ENCODE data around the gene BRINP3. TPM values are rescaled to one million over a fixed set of nuclear protein-coding genes. Genes with fewer than 3 reads are reported as not detected.
A peak's percentile ranks its signal among the peaks of the same experiment; 100 is the strongest.

BRINP3 gene
- total RNA-seq, 2 donors from 2014 or later: 3.0 to 17.0 TPM

GRCh38 chr1:190475421-190476141, 2.1 kb downstream of the BRINP3 start:
- TF ChIP-seq POLR2A (IDR thresholded peaks at IDR 0.05) (no peak), POLR2AphosphoS5 (IDR thresholded peaks at IDR 0.05) (no peak), CTCF (IDR thresholded peaks at IDR 0.05) (no peak)
- Histone ChIP-seq H3K27ac (peak overlapping the region; percentile 52 to 55), H3K4me3 (peak overlapping the region; percentile 25 to 34), H3K36me3 (no peaks in the 10 kb centered on the region), H3K4me1 (replicated peaks) (no peaks in the 10 kb centered on the region), H3K9me3 (no peaks in the 10 kb centered on the region), H3K27me3 (replicated peaks; ENCODE audit: insufficient read depth) (no peaks in the 10 kb centered on the region)
- WGBS: 2% methylated on average over 27 of the region's 27 CpGs
- no peak for DNase-seq (ENCODE audit: low spot score)
- intact Hi-C loops (cut with DNase I): no loop called here

- intact Hi-C loops (cut with DNase I): no loop called here
- no peak for TF ChIP-seq CTCF (IDR thresholded peaks at IDR 0.05)
- no peak for TF ChIP-seq POLR2AphosphoS5 (IDR thresholded peaks at IDR 0.05)
- TF ChIP-seq POLR2A (IDR thresholded peaks at IDR 0.05): no peak
- Histone ChIP-seq H3K36me3 (no peaks in the 10 kb centered on the region), H3K4me1 (replicated peaks) (no peaks in the 10 kb centered on the region), H3K9me3 (no peaks in the 10 kb centered on the region), H3K27me3 (replicated peaks; ENCODE audit: insufficient read depth) (no peaks in the 10 kb centered on the region), H3K4me3 (peak overlapping the region; percentile 25 to 34), H3K27ac (peak overlapping the region; percentile 52 to 55)
- DNase-seq (ENCODE audit: low spot score): no peak
- WGBS: 16% methylated on average over 13 of the region's 13 CpGs
Observed at GRCh38 chr1:190474650-190475211, 2.9 kb downstream of the BRINP3 start.

GRCh38 chr1:190474010-190474409, 3.7 kb downstream of the BRINP3 start:
- H3K4me1 ChIP-seq (replicated peaks): no peaks in the 10 kb centered on the region
- no peaks in the 10 kb centered on the region for H3K36me3 ChIP-seq
- peak overlapping the region in 1 of 2 donors; percentile 52 for H3K27ac ChIP-seq
- DNase-seq (ENCODE audit: low spot score): no peak
- WGBS: 77% methylated on average over 2 of the region's 2 CpGs
- TF ChIP-seq POLR2A (IDR thresholded peaks at IDR 0.05) (no peak), CTCF (IDR thresholded peaks at IDR 0.05) (no peak), POLR2AphosphoS5 (IDR thresholded peaks at IDR 0.05) (no peak)
- peak overlapping the region; percentile 25 to 34 for H3K4me3 ChIP-seq
- no peaks in the 10 kb centered on the region for H3K9me3 ChIP-seq
- H3K27me3 ChIP-seq (replicated peaks; ENCODE audit: insufficient read depth): no peaks in the 10 kb centered on the region
- intact Hi-C loops (cut with DNase I): no loop called here

GRCh38 chr1:190472494-190472893, 5.2 kb downstream of the BRINP3 start:
- no peak for DNase-seq (ENCODE audit: low spot score)
- no peak for TF ChIP-seq POLR2A (IDR thresholded peaks at IDR 0.05)
- no peak for TF ChIP-seq POLR2AphosphoS5 (IDR thresholded peaks at IDR 0.05)
- no peak for TF ChIP-seq CTCF (IDR thresholded peaks at IDR 0.05)
- Histone ChIP-seq H3K27ac (no peak overlapping the region), H3K9me3 (no peaks in the 10 kb centered on the region), H3K4me1 (replicated peaks) (no peaks in the 10 kb centered on the region), H3K4me3 (no peak overlapping the region), H3K36me3 (no peaks in the 10 kb centered on the region), H3K27me3 (replicated peaks; ENCODE audit: insufficient read depth) (no peaks in the 10 kb centered on the region)
- intact Hi-C loops (cut with DNase I): no loop called here
- 63% methylated on average over 1 of the region's 1 CpG for WGBS

GRCh38 chr1:190472042-190472441, 5.6 kb downstream of the BRINP3 start:
- no peaks in the 10 kb centered on the region for H3K9me3 ChIP-seq
- no peaks in the 10 kb centered on the region for H3K36me3 ChIP-seq
- TF ChIP-seq POLR2A (IDR thresholded peaks at IDR 0.05) (no peak), POLR2AphosphoS5 (IDR thresholded peaks at IDR 0.05) (no peak), CTCF (IDR thresholded peaks at IDR 0.05) (no peak)
- no peak overlapping the region for H3K27ac ChIP-seq
- intact Hi-C loops (cut with DNase I): no loop called here
- H3K4me3 ChIP-seq: no peak overlapping the region
- WGBS: 72% methylated on average over 2 of the region's 2 CpGs
- DNase-seq (ENCODE audit: low spot score): no peak
- H3K27me3 ChIP-seq (replicated peaks; ENCODE audit: insufficient read depth): no peaks in the 10 kb centered on the region
- H3K4me1 ChIP-seq (replicated peaks): no peaks in the 10 kb centered on the region
